Lower leg skin (tissue), 3 donors: Measurements from ENCODE around the gene MUS81.

Experiments
- POLR2A ChIP-seq, 2 donors: fragments of 450-650 bp; IDR thresholded peaks; one replicate each; pipeline ENCODE4 v1.6.1; 2016 to 2017; ENCODE audit warnings: antibody characterized with exemption in 2 of 2, mild to moderate bottlenecking in 1 of 2, moderate library complexity in 1 of 2
- TF ChIP-seq, protein P1 (sequence below), 3 donors: fragments of 450-650 bp; IDR thresholded peaks; one replicate each; pipeline ENCODE4 v1.5.1; 2016; ENCODE audit warnings: antibody characterized with exemption in 3 of 3, mild to moderate bottlenecking in 3 of 3, moderate library complexity in 2 of 3

DNA sequence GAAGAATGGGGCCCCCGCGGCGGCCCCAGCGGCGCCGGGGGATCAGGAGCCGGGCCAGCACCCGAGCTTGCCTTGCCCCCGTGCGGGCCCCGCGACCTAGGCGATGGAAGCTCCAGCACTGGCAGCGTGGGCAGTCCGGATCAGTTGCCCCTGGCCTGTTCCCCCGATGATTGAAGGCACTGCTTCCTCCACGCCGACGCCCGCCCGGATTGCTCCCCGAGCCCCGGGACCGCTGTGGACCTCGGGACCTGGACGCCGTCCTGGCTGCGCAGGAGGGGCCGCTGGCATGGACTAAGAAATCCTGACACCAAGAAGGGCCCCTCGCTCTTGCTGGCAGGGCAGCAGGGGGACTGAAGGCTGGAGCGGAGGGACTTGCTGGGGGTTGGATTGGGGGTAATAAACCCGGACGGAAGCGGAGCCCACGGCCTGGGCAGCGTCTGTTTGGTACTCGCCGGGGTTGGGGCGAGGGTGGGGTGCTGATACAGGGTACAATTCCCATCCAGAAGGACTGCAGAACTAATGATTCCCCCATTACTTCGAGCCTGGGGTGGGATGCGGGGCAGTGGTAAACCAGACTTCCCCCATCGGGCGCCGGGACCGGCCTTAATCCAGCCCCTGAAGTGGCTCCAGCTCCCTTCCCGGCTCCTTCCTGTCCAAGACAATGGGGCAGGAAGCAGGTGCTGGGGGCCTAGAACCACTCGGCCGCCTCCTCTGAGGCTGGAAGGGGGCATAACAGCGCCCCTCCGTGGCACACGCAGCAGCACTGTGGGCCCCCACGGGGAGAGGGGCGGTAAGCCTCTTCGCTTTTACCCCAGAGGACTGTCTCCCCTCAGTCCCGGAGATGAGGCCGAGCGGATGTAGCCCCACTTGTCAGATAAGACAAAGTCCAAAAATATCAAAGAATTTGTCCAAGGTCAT lies 31.2 kb downstream of the MUS81 start:
- TF ChIP-seq, protein P1, sequence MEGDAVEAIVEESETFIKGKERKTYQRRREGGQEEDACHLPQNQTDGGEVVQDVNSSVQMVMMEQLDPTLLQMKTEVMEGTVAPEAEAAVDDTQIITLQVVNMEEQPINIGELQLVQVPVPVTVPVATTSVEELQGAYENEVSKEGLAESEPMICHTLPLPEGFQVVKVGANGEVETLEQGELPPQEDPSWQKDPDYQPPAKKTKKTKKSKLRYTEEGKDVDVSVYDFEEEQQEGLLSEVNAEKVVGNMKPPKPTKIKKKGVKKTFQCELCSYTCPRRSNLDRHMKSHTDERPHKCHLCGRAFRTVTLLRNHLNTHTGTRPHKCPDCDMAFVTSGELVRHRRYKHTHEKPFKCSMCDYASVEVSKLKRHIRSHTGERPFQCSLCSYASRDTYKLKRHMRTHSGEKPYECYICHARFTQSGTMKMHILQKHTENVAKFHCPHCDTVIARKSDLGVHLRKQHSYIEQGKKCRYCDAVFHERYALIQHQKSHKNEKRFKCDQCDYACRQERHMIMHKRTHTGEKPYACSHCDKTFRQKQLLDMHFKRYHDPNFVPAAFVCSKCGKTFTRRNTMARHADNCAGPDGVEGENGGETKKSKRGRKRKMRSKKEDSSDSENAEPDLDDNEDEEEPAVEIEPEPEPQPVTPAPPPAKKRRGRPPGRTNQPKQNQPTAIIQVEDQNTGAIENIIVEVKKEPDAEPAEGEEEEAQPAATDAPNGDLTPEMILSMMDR (IDR thresholded peaks at IDR 0.05), result no peak
- no peak for TF ChIP-seq POLR2A (IDR thresholded peaks at IDR 0.05)
